H1 (cell line): ENCODE measurements around the gene PKP3. TPM values are rescaled to one million over a fixed set of nuclear protein-coding genes. Genes with fewer than 3 reads are reported as not detected.

Source experiments
- CTCF ChIA-PET: fragments of 300-600 bp; sonication (Branson Sonifier 250); formaldehyde crosslinking; loops from one replicate; lab custom pipeline; 2021; ENCODE audit not compliant: partially characterized antibody; lab: Charles Lee
- POLR2A ChIA-PET: fragments of 300-600 bp; sonication (Branson Sonifier 250); formaldehyde crosslinking; loops from one replicate; lab custom pipeline; 2021; ENCODE audit warnings: inconsistent platforms; ENCODE audit not compliant: partially characterized antibody; lab: Charles Lee
- DNase-seq, 2 experiments: peaks; one replicate each; pipeline versions ENCODE4 v3.0.0 to v3.0.0-alpha.2; 2010 to 2022; ENCODE audit warnings: low spot score in 2 of 2, low read depth in 1 of 2, mixed read lengths in 1 of 2
- FAIRE-seq: peaks from 2 replicates; lab custom pipeline; 2011; peaks lifted over from hg19 to GRCh38; lab: Jason Lieb, UNC
- H2AFZ ChIP-seq: 2 replicates; pipeline ENCODE4 v1.8.1; 2012; ENCODE audit warnings: low read length, inconsistent platforms
- H2AK5ac ChIP-seq: 2 replicates; pipeline ENCODE4 v1.6.1; 2013; ENCODE audit warnings: low read depth, low read length
- H2BK120ac ChIP-seq: replicated peaks from 2 replicates; pipeline ENCODE3; 2013; ENCODE audit warnings: low read depth, low read length, inconsistent platforms
- H2BK12ac ChIP-seq: 2 replicates; pipeline ENCODE4 v1.6.1; 2013; ENCODE audit warnings: low read depth, low read length
- H2BK15ac ChIP-seq: 2 replicates; pipeline ENCODE4 v1.6.1; 2013; ENCODE audit warnings: low read length
- H2BK20ac ChIP-seq: 2 replicates; pipeline ENCODE4 v1.6.1; 2013; ENCODE audit warnings: low read length
- H2BK5ac ChIP-seq: 2 replicates; pipeline ENCODE4 v1.6.1; 2013; ENCODE audit warnings: low read depth, low read length
- H3K14ac ChIP-seq: 2 replicates; pipeline ENCODE4 v1.6.1; 2013; ENCODE audit warnings: inconsistent platforms; ENCODE audit not compliant: insufficient read length
- H3K18ac ChIP-seq: 2 replicates; pipeline ENCODE4 v1.6.1; 2013; ENCODE audit warnings: low read length; ENCODE audit errors: extremely low read depth
- H3K23ac ChIP-seq: 2 replicates; pipeline ENCODE4 v1.6.1; 2013; ENCODE audit warnings: inconsistent platforms; ENCODE audit not compliant: insufficient read length
- H3K23me2 ChIP-seq: 2 replicates; pipeline ENCODE4 v1.6.1; 2013; ENCODE audit warnings: low read depth, low read length
- H3K27ac ChIP-seq: 2 replicates; pipeline ENCODE4 v1.6.1; 2011; ENCODE audit warnings: low read depth, low read length, inconsistent platforms
- H3K27me3 ChIP-seq, 4 experiments: replicated peaks in 1 of 4; 1 replicate in 1 of 4; 2 replicates in 3 of 4; pipeline versions ENCODE4 v1.6.1 to v1.8.1; 2011 to 2013; ENCODE audit warnings: low read length in 3 of 4, mild to moderate bottlenecking in 3 of 4, inconsistent platforms in 2 of 4, mixed read lengths in 2 of 4, moderate library complexity in 1 of 4; ENCODE audit not compliant: control insufficient read depth in 3 of 4, insufficient read depth in 3 of 4; ENCODE audit errors: extremely low read depth in 1 of 4
- H3K36me3 ChIP-seq, 4 experiments: 2 replicates each; pipeline versions ENCODE4 v1.6.1 to v1.8.1; 2011 to 2013; ENCODE audit warnings: mild to moderate bottlenecking in 4 of 4, low read length in 3 of 4, moderate library complexity in 2 of 4, control low read depth in 1 of 4, inconsistent platforms in 1 of 4; ENCODE audit not compliant: insufficient read depth in 4 of 4, control insufficient read depth in 2 of 4
- H3K4ac ChIP-seq: replicated peaks from 2 replicates; pipeline ENCODE3; 2013; ENCODE audit warnings: low read length, low read depth, mixed read lengths, inconsistent platforms; ENCODE audit not compliant: insufficient read length
- H3K4me1 ChIP-seq, 4 experiments: replicated peaks in 1 of 4; 1 replicate in 1 of 4; 2 replicates in 3 of 4; pipeline versions ENCODE4 v1.6.1 to v1.8.1; 2011 to 2013; ENCODE audit warnings: low read length in 3 of 4, inconsistent platforms in 2 of 4, mixed read lengths in 1 of 4; ENCODE audit not compliant: insufficient read depth in 4 of 4, control insufficient read depth in 3 of 4
- H3K4me2 ChIP-seq, 2 experiments: 2 replicates each; pipeline versions ENCODE4 v1.6.1 to v1.8.1; 2011 to 2013; ENCODE audit warnings: low read depth in 2 of 2, low read length in 2 of 2, control low read depth in 1 of 2, inconsistent platforms in 1 of 2, mild to moderate bottlenecking in 1 of 2; ENCODE audit not compliant: insufficient read depth in 1 of 2
- H3K4me3 ChIP-seq, 4 experiments: fragments of 200-600, 300-600 bp in 1 of 4; sonication (generic), shearing (Covaris generic), sonication (Bioruptor Twin) in 1 of 4; 2 replicates each; pipeline versions ENCODE4 v1.5.1 to v1.8.1; 2011 to 2016; ENCODE audit warnings: low read length in 4 of 4, low read depth in 3 of 4, control low read depth in 2 of 4, inconsistent platforms in 2 of 4, mild to moderate bottlenecking in 2 of 4, mixed read lengths in 1 of 4, moderate library complexity in 1 of 4; ENCODE audit not compliant: insufficient read depth in 2 of 4; ENCODE audit errors: extremely low read depth in 1 of 4
- H3K56ac ChIP-seq: replicated peaks from 2 replicates; pipeline ENCODE3; 2013; ENCODE audit warnings: low read depth, mild to moderate bottlenecking, mixed read lengths, low read length, inconsistent platforms; ENCODE audit not compliant: insufficient read length
- H3K79me1 ChIP-seq: 2 replicates; pipeline ENCODE4 v1.6.1; 2013; ENCODE audit warnings: low read depth, low read length, control low read depth
- H3K79me2 ChIP-seq, 2 experiments: 2 replicates each; pipeline versions ENCODE4 v1.6.1 to v1.8.1; 2012 to 2013; ENCODE audit warnings: low read length in 2 of 2, mild to moderate bottlenecking in 2 of 2, inconsistent platforms in 1 of 2; ENCODE audit not compliant: insufficient read depth in 2 of 2, control insufficient read depth in 1 of 2
- H3K9ac ChIP-seq, 4 experiments: replicated peaks in 1 of 4; 1 replicate in 1 of 4; 2 replicates in 3 of 4; pipeline versions ENCODE4 v1.6.1 to v1.8.1; 2011 to 2013; ENCODE audit warnings: low read depth in 3 of 4, low read length in 3 of 4, control low read depth in 2 of 4, mild to moderate bottlenecking in 2 of 4, moderate library complexity in 2 of 4, inconsistent platforms in 1 of 4; ENCODE audit errors: extremely low read depth in 1 of 4
- H3K9me3 ChIP-seq, 2 experiments: 2 replicates each; pipeline versions ENCODE4 v1.6.1 to v1.8.1; 2012 to 2013; ENCODE audit warnings: mild to moderate bottlenecking in 2 of 2, moderate library complexity in 2 of 2, control low read depth in 1 of 2, inconsistent platforms in 1 of 2, low read depth in 1 of 2, low read length in 1 of 2, mixed read lengths in 1 of 2; ENCODE audit not compliant: insufficient read depth in 2 of 2
- H4K20me1 ChIP-seq, 2 experiments: replicated peaks in 1 of 2; 2 replicates each; pipeline versions ENCODE3 to v1.8.1; 2011 to 2013; ENCODE audit warnings: inconsistent platforms in 2 of 2, low read length in 2 of 2, mild to moderate bottlenecking in 1 of 2; ENCODE audit not compliant: insufficient read depth in 2 of 2, control insufficient read depth in 1 of 2
- H4K5ac ChIP-seq: 2 replicates; pipeline ENCODE4 v1.6.1; 2013; ENCODE audit warnings: low read length, low read depth, mixed read lengths, inconsistent platforms; ENCODE audit not compliant: insufficient read length
- H4K8ac ChIP-seq: 2 replicates; pipeline ENCODE4 v1.8.0; 2013; ENCODE audit warnings: mild to moderate bottlenecking, moderate library complexity, low read length, inconsistent platforms; ENCODE audit not compliant: insufficient read depth; ENCODE audit errors: extremely low read depth
- H4K91ac ChIP-seq: replicated peaks from 2 replicates; pipeline ENCODE3; 2013; ENCODE audit warnings: low read length, mixed read lengths, inconsistent platforms; ENCODE audit not compliant: insufficient read length
- CREB1 ChIP-seq: IDR thresholded peaks from 2 replicates; pipeline ENCODE4 v1.6.1; 2012; ENCODE audit warnings: inconsistent platforms
- HDAC6 ChIP-seq: IDR thresholded peaks from one replicate; pipeline ENCODE4 v1.7.1; 2012; ENCODE audit warnings: low read depth, mild to moderate bottlenecking, inconsistent platforms, low read length, moderate library complexity
- MAFK ChIP-seq: IDR thresholded peaks from 2 replicates; pipeline ENCODE4 v1.6.1; 2012; ENCODE audit warnings: low read depth, mild to moderate bottlenecking, improper control_type of control experiment, low read length
- POLR2A ChIP-seq, 2 experiments: IDR thresholded peaks; 1 replicate in 1 of 2; 2 replicates in 1 of 2; pipeline ENCODE4 v1.6.1; 2011; ENCODE audit warnings: low read depth in 2 of 2, low read length in 2 of 2, mild to moderate bottlenecking in 2 of 2; ENCODE audit errors: control extremely low read depth in 1 of 2
- SRF ChIP-seq: IDR thresholded peaks from 2 replicates; pipeline ENCODE4 v1.6.1; 2011; ENCODE audit warnings: mild to moderate bottlenecking, low read depth, low read length, moderate library complexity
- ZNF274 ChIP-seq: IDR thresholded peaks from 2 replicates; pipeline ENCODE4 v1.7.0; 2012; ENCODE audit warnings: low read length, borderline replicate concordance; ENCODE audit errors: extremely low read depth
- WGBS, 2 experiments: shearing (Covaris generic) in 1 of 2; methylation state at CpG; one replicate each; pipeline versions ENCODE4 v1.1.6 to v1.1.7; 2013 to 2015; ENCODE audit warnings: low lambda C conversion rate in 2 of 2, mixed read lengths in 2 of 2, inconsistent platforms in 1 of 2, low coverage in 1 of 2, missing lambda C conversion rate in 1 of 2; ENCODE audit not compliant: insufficient replicate concordance in 2 of 2, insufficient coverage in 1 of 2, insufficient read length in 1 of 2; ENCODE audit errors: extremely low coverage in 1 of 2, missing lambda C conversion rate in 1 of 2; 5-methylcytosine and 5-hydroxymethylcytosine counted together
- polyA plus RNA-seq, 7 experiments: library from polyadenylated mRNA; depleted of rRNA in 3 of 7; stranded (reverse) in 5 of 7; unstranded in 2 of 7; fragments of >200 nt in 5 of 7; fragments of 200-250 nt in 2 of 7; gene quantifications; 1 replicate in 5 of 7; 2 replicates in 1 of 7; 4 replicates in 1 of 7; pipeline versions ENCODE4 v1.2.1 to v1.2.3, GENCODE V29; 2011 to 2013; ENCODE audit warnings: missing spikeins in 2 of 7, mixed read lengths in 2 of 7
- total RNA-seq: library from RNA; stranded (reverse); fragmentation: NEBNext Ultra II Directional; extraction: Animal tissue kit (Norgen Biotek cat#: 25700); gene quantifications from 2 replicates; pipeline ENCODE4 v1.2.1, GENCODE V29; 2021

PKP3 gene
- total and polyA plus RNA-seq, 2 of the 8 experiments (the other 6 are each of a cell fraction or from before 2014, with no cell fraction given), result 16.7 to 28.7 TPM

GRCh38 chr11:420054-420910, 26.3 kb downstream of the PKP3 start:
- Histone ChIP-seq H2BK20ac (no peak overlapping the region), H3K27me3 (peaks cover 0 to 13% (median 4%) of the 10 kb centered on the region in 4 experiments; a peak in 5 of 7 replicates), H3K23me2 (peaks cover 9% of the 10 kb centered on the region; the same call in 1 of the 2 replicates), H2BK120ac (no peak overlapping the region), H3K56ac (no peak overlapping the region), H3K79me1 (peaks cover 5% of the 10 kb centered on the region; the same call in 1 of the 2 replicates), H3K27ac (no peak overlapping the region), H3K23ac (no peak overlapping the region), H2AFZ (no peak overlapping the region), H2BK5ac (no peak overlapping the region), H3K9ac (no peak overlapping the region), H3K4me3 (no peak overlapping the region), H2BK12ac (no peak overlapping the region), H3K4ac (no peak overlapping the region), H4K8ac (no peak overlapping the region), H3K18ac (no peak overlapping the region), H3K14ac (no peak overlapping the region), H3K79me2 (peaks cover 0 to 7% of the 10 kb centered on the region in 2 experiments; a peak in 1 of 4 replicates), H3K4me2 (no peak overlapping the region), H4K5ac (no peak overlapping the region), H3K36me3 (no peaks in the 10 kb centered on the region; a peak in 1 of 8 replicates), H3K9me3 (no peaks in the 10 kb centered on the region), H3K4me1 (peaks cover 0 to 18% (median 14%) of the 10 kb centered on the region in 4 experiments; a peak in 6 of 7 replicates), H2AK5ac (no peak overlapping the region), H4K20me1 (no peaks in the 10 kb centered on the region), H2BK15ac (no peak overlapping the region), H4K91ac (no peak overlapping the region)
- 92% methylated on average over 45 of the region's 71 CpGs; no CpG with 5 or more reads in 1 of the 2 experiments for WGBS, 2 experiments
- no peak for TF ChIP-seq ZNF274
- no peak for TF ChIP-seq HDAC6
- TF ChIP-seq MAFK, result no peak
- TF ChIP-seq CREB1, result no peak
- no peak for TF ChIP-seq POLR2A (IDR thresholded peaks at IDR 0.05; ENCODE audit: control extremely low read depth in 1 of 2, low read depth in 2 of 2, low read length in 2 of 2)
- TF ChIP-seq SRF, result no peak
- no peak for FAIRE-seq
- CTCF ChIA-PET, result interaction anchor here (0.6 to 1.2 kb wide), 2 partner anchors 28 to 29 kb away, joined by 4 read pairs; no protein-coding TSS in a partner anchor
- peak in 1 of 2 experiments; percentile 66 for DNase-seq
- POLR2A ChIA-PET, result interaction anchor here (0.6 to 5.5 kb wide), 2 partner anchors 15 to 457 kb away, joined by 3 to 41 read pairs; no protein-coding TSS in a partner anchor
